Activated naive CD4-positive, alpha-beta T cell (primary cell): ENCODE results near the gene IRAG1.

Experiments
- DNase-seq, 4 experiments: peaks; one replicate each; lab custom pipeline; 2025; lab: John Stamatoyannopoulos, UW

IRAG1 gene, protein sequence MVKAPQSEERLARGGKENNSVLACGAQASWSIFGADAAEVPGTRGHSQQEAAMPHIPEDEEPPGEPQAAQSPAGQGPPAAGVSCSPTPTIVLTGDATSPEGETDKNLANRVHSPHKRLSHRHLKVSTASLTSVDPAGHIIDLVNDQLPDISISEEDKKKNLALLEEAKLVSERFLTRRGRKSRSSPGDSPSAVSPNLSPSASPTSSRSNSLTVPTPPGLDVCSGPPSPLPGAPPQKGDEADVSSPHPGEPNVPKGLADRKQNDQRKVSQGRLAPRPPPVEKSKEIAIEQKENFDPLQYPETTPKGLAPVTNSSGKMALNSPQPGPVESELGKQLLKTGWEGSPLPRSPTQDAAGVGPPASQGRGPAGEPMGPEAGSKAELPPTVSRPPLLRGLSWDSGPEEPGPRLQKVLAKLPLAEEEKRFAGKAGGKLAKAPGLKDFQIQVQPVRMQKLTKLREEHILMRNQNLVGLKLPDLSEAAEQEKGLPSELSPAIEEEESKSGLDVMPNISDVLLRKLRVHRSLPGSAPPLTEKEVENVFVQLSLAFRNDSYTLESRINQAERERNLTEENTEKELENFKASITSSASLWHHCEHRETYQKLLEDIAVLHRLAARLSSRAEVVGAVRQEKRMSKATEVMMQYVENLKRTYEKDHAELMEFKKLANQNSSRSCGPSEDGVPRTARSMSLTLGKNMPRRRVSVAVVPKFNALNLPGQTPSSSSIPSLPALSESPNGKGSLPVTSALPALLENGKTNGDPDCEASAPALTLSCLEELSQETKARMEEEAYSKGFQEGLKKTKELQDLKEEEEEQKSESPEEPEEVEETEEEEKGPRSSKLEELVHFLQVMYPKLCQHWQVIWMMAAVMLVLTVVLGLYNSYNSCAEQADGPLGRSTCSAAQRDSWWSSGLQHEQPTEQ

DNA sequence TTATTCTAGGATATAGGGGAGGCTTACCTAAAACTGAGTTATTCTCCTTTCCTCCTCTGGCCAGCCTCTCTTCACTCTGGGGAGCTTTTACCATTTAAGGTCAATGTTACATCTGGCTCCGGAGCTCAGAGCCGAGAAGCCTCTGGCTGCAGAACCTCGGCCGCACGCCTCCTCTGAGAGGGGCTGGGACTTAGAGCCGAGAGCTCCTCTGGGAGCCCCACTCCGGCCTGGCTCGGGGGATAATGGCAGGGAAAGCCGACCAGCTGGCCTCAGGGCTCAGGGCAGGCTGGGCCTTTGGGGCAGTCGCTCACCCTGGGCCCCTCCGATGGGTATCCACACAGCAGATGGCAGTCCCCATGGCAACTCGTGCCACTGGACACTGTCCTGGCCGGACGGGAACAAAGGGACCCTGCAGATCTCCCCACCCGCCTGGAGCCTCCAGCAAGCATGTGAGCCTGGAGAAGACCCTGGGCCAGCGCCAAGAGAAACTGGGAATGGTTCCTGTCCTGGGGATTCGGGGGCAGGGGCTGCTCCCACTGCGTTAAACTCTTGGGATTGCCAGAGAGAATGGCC, at the start of gene IRAG1:
Gene IRAG1, minus strand, starts transcription at position 247 of the 573 bp plus-strand sequence. Its CDS starts 153 bp downstream, at position 94.
- DNase-seq: no peak

DNA sequence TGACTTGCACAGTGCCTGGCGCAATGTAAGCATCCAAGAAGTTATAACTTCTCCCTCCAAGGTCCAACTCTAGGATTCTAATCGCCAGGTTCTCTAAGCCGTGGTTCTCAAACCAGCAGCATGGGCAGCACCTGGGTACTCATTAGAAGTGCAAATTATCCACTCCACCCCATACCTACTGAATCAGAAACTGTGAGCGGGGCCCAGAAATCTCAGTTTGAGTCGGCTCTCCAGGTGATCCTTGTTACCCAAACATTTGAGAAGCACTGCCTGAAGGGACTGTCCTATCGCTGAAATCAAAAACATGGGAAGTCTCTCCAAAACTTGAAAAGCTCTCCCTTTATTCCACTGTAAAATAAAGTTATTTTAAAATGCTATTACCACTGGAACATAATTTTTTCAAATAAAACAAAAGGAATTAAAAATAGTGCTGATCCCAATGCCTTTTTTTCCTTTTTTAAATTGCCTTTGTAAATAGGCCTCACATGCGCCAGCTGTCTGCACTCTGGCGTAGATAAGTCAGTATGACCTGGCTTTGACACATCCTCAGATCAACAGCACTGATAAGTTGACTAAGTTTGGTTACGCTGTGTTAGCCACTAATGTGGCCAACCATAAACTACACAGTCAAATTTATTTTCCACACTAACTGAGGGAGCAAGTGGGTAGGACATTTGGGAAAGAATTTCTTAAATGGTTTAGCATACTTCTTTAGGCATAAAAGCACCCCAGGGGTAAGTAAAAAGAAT, 49.1 kb upstream of the IRAG1 start:
- DNase-seq: no peak

DNA sequence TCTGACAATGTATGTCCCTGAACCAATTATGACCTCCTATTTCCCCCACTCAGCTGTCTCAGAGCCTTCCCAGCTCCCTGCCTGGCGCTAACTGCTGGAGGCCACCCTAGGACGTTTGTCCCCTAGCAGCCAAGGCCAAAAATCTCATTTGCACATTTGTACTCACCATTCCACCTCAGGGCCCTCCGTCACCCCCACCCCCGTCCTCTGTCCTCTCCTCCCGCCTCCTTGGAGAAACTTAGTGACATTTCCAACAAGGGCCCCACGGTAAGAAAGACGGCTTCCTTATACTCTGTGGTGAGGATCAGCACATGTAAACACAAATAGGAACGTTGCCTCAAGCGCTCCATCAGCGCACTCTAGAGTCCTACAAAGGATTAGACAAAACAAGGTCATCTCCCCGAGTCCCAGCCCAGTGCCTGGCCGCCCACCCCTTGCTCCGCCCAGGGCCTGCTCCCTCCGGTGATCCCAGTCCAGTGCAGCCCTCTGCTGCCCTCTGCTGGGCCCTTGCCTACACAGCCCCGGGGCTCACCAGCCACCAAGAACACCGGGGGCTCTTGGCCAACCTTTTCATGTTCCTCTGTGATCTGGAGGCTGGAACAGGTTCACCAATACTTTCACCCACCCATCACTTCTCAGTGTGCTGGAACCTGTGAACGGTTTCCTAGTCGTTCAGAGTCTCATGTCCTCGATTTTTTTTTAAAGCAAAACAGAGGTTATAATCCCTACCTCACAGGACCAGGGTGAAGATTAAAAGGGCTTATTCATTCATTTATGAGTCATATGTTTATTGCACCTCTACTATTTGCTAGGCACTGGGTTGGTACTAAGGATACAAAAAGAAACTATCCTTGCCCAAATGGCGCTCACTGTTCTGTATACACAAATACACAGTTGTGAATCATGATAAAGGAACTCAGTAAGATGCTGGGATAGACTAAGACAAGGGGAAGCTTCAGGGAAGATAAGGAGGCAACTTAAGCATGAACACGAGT, 42.2 kb upstream of the IRAG1 start:
- DNase-seq: peak; percentile 70 to 80 (median 75)

DNA sequence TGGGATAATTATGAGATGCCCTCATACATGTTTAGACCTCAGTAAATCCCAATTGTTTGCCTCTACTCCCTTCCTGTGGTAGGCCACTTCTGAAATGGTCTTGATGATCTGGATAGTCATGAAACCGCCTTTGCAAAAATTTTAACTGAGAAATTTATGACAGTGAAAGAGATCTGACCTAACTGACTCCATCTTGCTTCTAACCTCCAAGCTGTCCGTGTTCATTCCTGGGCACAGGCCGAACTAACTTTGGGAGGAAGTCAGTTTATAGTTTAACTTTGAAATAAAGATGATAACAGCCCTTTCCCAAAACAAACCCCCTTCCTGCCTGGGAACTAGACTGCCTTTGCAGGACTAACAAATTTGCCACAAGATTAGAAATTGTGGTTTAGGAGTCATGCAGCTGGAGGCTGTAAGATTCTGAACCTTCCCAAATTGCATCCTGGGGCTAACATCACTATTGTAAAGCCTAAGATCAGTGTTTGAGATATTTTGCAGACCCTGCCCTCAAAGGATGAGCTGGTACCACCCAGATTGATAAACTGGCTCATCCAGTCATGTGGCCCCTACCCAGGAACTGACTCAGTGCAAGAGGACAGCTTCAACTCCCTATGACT, 37.6 kb upstream of the IRAG1 start:
- no peak for DNase-seq

DNA sequence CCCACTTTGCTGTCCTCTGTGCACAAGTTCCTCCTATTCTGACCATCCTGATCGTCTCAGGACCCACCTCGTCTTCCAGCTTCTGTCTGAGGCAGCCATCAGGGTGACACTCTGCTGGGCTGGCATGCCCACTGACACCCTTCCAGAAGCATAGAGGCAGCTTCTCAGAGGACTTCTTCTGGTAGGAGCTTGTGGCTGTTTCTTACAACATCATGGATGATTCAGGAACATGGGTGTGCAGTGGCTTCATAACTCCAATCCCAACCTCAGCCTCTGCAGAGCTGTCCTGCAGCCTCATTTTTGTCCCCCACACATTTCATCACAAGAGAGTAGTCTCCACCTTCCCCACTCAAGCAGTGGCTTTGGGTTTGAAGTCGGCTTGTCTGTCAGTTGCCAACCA, 36.6 kb upstream of the IRAG1 start:
- no peak for DNase-seq

DNA sequence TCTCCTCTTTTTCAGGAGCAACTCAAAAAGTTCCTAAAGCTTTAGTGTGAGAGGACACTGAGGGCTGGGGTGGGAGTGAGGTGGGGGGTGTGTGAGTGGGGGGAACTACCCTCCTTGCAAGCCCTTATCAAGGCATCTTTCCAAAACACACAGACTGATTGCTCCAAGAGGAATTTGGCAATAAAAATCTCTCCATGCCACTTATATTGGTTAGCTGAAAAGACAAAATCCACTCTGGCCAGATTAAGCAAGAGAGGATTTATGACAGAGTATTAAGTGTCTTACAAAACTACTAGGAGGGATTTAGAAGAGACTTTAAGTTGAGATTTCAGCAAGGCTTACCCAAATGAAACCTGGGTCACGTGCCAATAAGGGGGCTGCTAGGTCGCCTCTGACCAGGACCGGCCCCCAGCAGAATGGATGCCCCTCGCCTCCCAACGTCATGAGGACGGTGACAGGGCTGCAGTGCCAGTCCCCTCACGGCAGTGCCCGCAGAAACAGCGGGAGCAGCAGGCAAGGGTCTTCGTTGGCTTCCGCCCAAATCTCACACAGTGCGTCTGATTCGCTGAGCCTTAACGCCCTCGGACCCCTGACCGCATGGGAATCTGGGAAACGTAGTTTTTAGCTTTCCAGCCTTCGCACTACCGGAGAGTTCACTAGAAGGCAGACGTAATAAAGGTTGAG, 35.4 kb upstream of the IRAG1 start:
- no peak for DNase-seq

DNA sequence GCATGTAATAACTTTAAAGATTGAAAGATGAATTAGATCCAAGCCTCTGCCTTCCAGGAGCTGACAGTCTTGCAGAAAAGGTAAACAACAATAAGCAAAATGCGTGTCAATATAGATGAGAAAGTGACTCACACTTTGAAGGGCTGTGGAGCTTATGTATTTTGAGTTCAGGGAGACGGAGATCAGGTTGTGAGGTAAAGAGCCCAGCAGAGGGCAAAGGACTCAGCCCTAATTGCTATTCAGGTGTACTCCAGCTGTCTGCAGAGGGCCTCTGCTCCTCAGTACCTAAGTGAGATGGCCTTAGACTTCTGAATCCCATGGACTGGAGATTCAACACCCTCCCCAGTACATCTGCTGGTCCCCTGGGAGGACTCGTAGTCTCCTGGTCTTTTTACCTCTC, 34.6 kb upstream of the IRAG1 start:
- DNase-seq: no peak

DNA sequence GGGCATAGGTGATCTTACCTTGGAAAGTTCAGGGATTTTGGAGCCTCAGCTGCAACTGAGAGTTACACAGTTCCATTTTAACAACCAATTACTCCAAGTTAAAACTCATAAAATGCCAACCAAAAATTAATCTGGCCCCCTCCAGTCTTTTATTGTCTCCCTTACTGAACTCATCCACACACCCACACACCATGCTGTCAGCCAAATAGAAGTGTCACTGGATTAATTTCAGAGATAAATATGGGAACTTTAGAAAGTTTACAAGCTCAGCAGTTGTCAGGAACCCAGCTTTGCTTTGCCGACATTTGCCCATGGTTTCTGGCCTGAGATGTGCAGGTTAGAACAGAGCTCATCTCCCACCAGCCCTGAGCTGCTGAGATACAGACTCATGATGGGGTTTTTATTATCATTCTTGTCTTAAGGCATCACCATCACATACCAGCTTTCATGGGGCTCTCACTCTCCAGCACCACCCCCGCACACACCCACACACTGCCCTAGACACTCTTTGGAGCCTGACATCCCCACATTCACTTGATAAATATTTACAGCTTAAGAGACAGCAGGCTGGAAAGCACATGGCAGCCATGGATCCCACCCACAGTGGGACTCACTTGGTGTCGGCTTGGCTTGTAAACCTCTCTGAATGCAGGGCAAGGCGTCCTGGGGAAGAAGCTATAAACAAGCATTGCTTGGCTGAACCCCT, 33.7 kb upstream of the IRAG1 start:
- DNase-seq: no peak

DNA sequence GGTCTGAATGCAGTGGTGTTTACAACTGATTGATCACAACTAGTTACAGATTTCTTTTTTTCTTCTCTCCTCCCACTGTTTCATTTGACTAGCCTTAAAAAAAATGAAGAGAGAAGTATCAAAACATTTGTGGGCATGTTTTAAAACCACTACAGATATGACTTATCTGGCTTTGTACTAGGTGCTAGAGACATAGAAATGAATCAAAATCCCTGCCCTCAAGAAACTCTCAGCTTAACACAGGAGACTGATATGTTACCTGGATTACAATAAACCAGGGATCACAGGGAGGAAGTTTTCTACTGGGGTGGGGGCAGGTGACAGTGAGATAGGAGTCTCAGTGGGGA, 32.3 kb upstream of the IRAG1 start:
- no peak for DNase-seq

DNA sequence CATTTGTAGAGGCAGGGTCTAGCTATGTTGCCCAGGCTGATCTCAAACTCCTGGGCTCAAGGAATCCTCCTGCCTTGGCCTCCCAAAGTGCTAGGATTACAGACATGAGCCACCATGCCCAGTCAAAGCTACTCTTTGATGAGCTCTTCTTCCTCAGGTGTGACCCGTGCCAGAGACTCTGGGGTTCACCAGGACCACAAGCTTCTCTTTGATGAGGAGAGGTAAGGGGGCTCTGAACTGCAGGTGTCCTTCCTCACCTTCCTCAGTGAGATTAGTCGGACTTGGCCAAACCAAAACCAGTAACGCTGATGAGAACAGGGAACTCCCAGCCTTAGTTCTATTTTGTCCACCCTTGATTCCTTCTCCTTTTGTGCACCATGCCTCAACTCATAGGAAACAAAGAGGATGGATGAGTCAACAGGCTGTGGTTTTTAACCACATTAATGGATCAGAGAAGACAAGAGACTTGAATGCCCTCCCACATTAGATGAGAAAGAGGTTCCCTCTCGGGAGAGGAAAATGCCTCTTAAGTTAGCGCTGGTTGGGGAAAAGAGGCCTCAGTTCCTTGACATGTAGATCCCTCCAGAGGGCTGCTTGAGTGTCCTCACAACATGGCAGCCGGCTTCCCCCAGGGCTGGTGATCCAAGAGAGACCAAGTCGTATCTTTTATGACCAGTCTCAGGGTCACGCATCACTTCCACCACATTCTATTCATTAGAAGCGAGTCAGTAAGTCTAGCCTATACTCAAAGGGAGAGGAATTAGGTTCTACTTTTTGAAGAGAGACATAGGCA, 31.8 kb upstream of the IRAG1 start:
- DNase-seq: no peak

DNA sequence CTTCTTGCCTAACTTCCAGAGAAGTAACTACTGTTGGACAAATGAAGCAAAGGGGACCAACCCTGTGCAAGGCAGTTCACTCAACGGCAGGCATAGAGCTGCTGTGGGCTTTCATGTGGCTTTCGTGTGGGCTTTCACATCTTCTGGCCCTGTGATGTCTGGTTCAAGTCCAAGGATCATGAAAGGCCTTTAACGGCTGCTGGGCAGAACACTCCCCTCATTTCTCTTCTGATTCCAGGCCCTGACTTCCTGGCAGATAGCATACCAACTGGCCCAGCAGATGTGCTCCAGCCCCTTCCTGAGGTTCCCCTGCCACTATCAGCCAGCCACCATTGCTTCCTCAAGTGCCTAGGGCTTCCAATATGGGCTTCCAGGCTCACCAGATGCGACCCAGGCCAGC, 28.8 kb upstream of the IRAG1 start:
- no peak for DNase-seq

DNA sequence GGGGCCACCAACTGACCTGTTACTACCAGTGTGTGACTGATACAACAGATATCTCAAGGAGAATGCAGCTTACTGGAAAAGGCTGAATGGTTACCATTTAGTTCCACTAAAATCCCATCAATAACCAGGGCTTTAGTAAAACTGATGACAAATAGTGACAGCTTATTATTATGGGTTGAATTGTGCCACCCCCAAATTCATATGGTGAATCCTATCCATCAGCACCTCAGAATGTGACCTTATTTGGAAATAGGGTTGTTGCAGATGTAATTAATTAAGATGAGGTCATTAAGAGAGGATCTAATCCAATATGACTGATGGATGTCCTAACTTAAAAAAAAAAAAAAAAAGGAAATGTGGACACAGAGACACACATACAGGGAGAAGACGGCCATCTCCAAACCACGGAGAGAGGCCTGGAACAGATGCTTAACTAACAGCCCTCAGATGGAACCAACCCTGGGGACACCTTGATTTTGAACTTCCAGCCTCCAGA, 27.4 kb upstream of the IRAG1 start:
- no peak for DNase-seq

DNA sequence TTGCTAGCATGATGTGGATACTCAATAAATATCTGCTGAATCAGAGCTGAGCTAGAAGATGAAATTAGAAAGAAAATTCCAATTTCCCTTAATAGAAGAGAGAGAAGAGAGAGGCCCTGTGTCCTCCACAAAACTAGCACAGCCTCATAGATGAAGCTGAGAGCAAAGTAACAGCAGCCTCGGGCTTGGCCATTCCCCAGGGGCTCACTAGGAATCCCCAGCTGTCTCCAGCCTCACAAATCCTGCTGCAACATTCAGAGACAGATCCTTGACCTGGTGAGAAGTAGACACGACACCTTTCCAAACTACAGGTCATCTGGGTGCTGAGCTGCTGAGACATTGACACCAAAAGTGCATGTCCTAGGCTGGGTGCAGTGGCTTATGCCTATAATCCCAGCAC, 26.1 kb upstream of the IRAG1 start:
- DNase-seq: no peak

DNA sequence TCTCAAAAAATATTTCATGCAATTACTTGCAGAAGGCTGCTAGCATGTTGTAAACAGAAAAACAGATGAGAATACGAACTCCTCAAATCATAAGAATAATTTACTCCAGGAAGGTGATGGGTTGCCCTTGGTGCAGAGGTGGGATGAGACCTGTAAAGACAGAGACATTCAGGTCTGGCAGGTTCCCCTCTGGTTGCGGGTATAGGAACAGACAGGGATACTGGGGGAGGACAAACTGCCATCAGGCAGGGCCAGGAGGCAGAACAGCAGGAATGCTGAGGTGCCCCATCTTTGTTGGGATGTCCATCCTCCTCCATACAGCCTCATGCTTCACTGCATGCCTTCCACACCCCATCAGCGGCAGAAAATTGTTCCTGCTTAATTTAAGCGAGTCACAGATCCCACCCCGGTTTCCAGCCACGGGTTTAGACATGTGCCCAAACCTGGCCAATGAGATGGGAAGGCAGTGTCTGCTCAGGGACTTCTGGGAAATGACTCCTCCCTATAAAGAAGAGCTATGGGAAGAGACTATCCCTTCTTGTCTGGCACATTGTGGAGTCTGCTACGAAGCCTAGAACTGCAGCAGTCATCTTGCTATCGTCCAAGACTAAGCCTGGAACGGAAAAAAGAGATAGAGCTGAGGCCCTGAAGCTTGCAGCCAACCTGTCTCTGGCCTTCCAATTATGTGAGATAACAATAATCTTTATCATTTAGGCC, 23.1 kb upstream of the IRAG1 start:
- no peak for DNase-seq

DNA sequence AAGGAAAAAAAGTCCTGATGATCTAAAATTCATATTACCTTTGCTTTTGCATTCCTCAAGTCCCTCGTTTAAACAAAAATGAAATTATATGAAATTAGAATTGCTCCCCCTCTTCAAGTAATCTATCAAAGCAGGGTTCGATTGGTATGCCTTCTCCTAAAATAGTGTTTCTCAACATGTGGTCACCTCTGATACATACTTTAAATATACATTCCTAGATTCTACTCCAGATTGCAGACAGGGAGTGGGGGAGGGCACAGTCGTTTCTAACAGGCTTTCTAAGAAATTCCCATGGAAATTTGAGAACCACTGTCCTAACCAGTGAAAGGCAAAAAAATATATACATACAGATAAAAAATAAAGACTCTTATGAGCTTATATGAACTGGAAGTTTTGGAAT, 22.6 kb upstream of the IRAG1 start:
- DNase-seq: no peak

DNA sequence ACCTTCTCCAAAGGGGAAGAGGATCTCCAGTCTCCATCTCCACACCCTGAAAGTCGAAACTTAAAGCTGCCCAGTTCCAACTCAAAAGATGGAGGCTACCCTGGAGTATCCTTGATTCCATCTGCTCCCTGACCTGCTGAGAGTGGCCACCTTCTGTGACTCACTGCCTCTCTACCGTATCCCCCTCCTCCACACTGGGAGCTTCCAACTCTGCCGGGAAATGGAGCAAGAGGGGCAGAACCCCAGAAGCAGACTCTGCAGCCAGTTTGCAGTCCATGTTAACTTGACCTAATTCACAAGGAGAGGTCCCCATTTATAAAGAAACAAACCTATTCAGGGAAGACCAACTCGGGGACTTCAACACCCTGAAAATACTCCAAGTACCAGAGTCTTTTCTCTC, 22.0 kb upstream of the IRAG1 start:
- DNase-seq: no peak

DNA sequence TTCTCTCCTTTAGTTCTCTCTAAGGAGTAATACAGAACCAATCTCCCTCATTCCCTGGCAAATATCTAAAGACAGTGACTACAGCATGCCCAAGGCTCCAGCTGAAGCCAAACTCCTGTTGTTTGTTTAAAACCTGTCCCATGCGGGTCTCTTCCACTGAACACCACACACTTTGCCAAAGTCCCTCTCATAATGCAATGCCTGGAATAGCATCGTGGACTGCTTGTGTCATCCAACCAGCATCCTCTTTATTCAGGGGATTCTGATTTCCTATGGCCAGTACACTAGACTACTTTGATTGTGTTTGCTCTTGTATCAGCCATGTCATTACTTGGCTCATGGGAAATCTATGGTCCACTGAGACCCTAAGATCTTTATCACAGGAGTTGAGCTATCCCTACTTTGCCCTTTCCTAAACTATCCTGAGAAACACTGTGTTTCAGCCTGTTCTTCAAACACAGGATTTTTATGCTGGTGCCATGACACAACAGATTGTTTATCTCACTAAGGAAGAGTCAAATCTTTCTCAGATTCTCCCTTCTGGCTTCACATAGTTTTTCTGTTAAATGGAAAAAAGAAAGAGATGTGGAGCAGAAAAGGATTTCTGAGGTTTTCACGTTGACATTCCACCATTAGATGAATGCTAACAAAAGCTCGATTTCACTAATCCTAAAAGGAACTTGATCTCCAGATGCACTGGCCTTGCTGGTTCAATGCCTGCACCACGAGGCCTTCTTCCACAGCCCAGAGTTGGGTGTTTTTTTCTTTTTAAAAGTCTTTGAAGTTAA, 15.9 kb upstream of the IRAG1 start:
- DNase-seq: no peak
